PC-3 (cell line): ENCODE results near the gene ST6GALNAC4. TPM values are rescaled to one million over a fixed set of nuclear protein-coding genes. Genes with fewer than 3 reads are reported as not detected.
A peak's percentile ranks its signal among the peaks of the same experiment; 100 is the strongest.

Source experiments
- ATAC-seq: fragments of 200-7000 bp; cut with Tn5 transposase; 2 replicates; pipeline ENCODE4 v1.9.1; 2020; ENCODE audit warnings: mild to moderate bottlenecking, moderate library complexity
- BruUV-seq: library from RNA; stranded (reverse); fragments of 400-500 nt; replicated peaks from 2 replicates; lab custom pipeline; 2021; lab: Mats Ljungman, UMichigan
- CTCF ChIA-PET: fragments of 300-600 bp; sonication (Branson Sonifier 250); formaldehyde crosslinking; loops from one replicate; lab custom pipeline; 2022; ENCODE audit warnings: antibody characterized with exemption; lab: Charles Lee
- POLR2A ChIA-PET: fragments of 300-600 bp; sonication (Branson Sonifier 250); formaldehyde crosslinking; loops from one replicate; lab custom pipeline; 2022; ENCODE audit warnings: antibody characterized with exemption; ENCODE audit not compliant: unreplicated experiment; lab: Charles Lee
- DNase-seq: peaks from one replicate; pipeline ENCODE4 v3.0.0-alpha.2; 2015
- H2AFZ ChIP-seq: fragments of 300-600 bp; sonication (generic); 2 replicates; pipeline ENCODE4 v1.6.0; 2016; ENCODE audit warnings: antibody characterized with exemption, low read length
- H3F3A ChIP-seq: fragments of 300-600 bp; sonication (generic); one replicate; pipeline ENCODE4 v1.6.0; 2017; ENCODE audit warnings: antibody characterized with exemption, low read length, control low read depth, mild to moderate bottlenecking; ENCODE audit not compliant: unreplicated experiment
- H3K27ac ChIP-seq: fragments of 300-600 bp; sonication (generic); 2 replicates; pipeline ENCODE4 v1.5.1; 2016; ENCODE audit warnings: mild to moderate bottlenecking, low read length
- H3K27me3 ChIP-seq: fragments of 300-600 bp; sonication (generic); 2 replicates; pipeline ENCODE4 v1.6.1; 2016; ENCODE audit warnings: low read length, mixed read lengths
- H3K36me3 ChIP-seq: fragments of 300-600 bp; sonication (generic); 2 replicates; pipeline ENCODE4 v1.6.1; 2016; ENCODE audit warnings: low read depth, mixed run types, low read length, mixed read lengths
- H3K4me1 ChIP-seq: fragments of 300-600 bp; sonication (generic); 2 replicates; pipeline ENCODE4 v1.5.1; 2016; ENCODE audit warnings: low read length; ENCODE audit not compliant: insufficient read depth
- H3K4me2 ChIP-seq: fragments of 300-600 bp; sonication (generic); 2 replicates; pipeline ENCODE4 v1.6.0; 2016; ENCODE audit warnings: low read length
- H3K4me3 ChIP-seq: fragments of 300-600 bp; sonication (generic); 2 replicates; pipeline ENCODE4 v1.5.1; 2016; ENCODE audit warnings: mild to moderate bottlenecking, low read length, mixed read lengths
- H3K79me2 ChIP-seq: fragments of 300-600 bp; sonication (generic); 2 replicates; pipeline ENCODE4 v1.6.1; 2017; ENCODE audit warnings: low read length, mixed read lengths
- H3K9ac ChIP-seq: fragments of 300-600 bp; sonication (generic); 2 replicates; pipeline ENCODE4 v1.6.0; 2016; ENCODE audit warnings: mild to moderate bottlenecking, low read length
- H3K9me2 ChIP-seq: fragments of 300-600 bp; sonication (generic); replicated peaks from 2 replicates; pipeline ENCODE4 v1.6.1; 2016; ENCODE audit warnings: mixed run types, low read length, mixed read lengths
- H3K9me3 ChIP-seq: fragments of 300-600 bp; sonication (generic); 2 replicates; pipeline ENCODE4 v1.6.1; 2016; ENCODE audit warnings: low read length, mixed read lengths
- H4K20me1 ChIP-seq: fragments of 300-600 bp; sonication (generic); 2 replicates; pipeline ENCODE4 v1.6.1; 2016; ENCODE audit warnings: low read length, mixed read lengths
- CTCF ChIP-seq: fragments of 300-600 bp; sonication (generic); conservative IDR thresholded peaks from 2 replicates; pipeline ENCODE4 v1.5.1; 2017; ENCODE audit warnings: antibody characterized with exemption, low read depth, mild to moderate bottlenecking, low read length
- EZH2 ChIP-seq: fragments of 300-600 bp; sonication (generic); IDR thresholded peaks from one replicate; pipeline ENCODE4 v1.6.1; 2017; ENCODE audit warnings: antibody characterized with exemption, mild to moderate bottlenecking, low read length; ENCODE audit not compliant: unreplicated experiment
- EZH2phosphoT487 ChIP-seq: fragments of 300-600 bp; sonication (generic); IDR thresholded peaks from 2 replicates; pipeline ENCODE4 v1.6.1; 2018; ENCODE audit warnings: mild to moderate bottlenecking, antibody characterized with exemption, low read length, borderline replicate concordance
- intact Hi-C: fragments of 100-400 bp; cut with micrococcal nuclease; formaldehyde crosslinking; loops from 2 replicates; pipeline ENCODE4 v1.9.0; 2023
- total RNA-seq: library from RNA; depleted of rRNA; stranded (reverse); fragments of >200 nt; gene quantifications from 2 replicates; pipeline ENCODE4 v1.2.3, GENCODE V29; 2014

Gene ST6GALNAC4
- total RNA-seq, 1 experiment from 2014 or later, result 26.9 TPM

- Histone ChIP-seq H3K27me3 (no peaks in the 10 kb centered on the region), H3F3A (no peaks in the 10 kb centered on the region), H3K27ac (no peak overlapping the region), H3K9ac (no peak overlapping the region), H3K9me3 (no peaks in the 10 kb centered on the region), H4K20me1 (no peaks in the 10 kb centered on the region), H3K36me3 (no peaks in the 10 kb centered on the region), H3K9me2 (no peaks in the 10 kb centered on the region), H3K4me1 (peaks cover 27% of the 10 kb centered on the region), H3K4me3 (no peak overlapping the region), H3K4me2 (peak overlapping the region; percentile 80; the same call in 1 of the 2 replicates), H2AFZ (no peak overlapping the region; the same call in 1 of the 2 replicates), H3K79me2 (no peaks in the 10 kb centered on the region)
- CTCF ChIA-PET, result interaction anchor here (0.6 kb wide), 1 partner anchor 154 kb away, joined by 4 read pairs; no protein-coding TSS in a partner anchor
- DNase-seq (no peak), ATAC-seq (no peak)
- POLR2A ChIA-PET, result no interaction called here
- no peak for TF ChIP-seq CTCF
- no peak for TF ChIP-seq EZH2
- TF ChIP-seq EZH2phosphoT487, result no peak
- BruUV-seq, result no TSS peak
- intact Hi-C loops, result no loop called here
Measured at GRCh38 chr9:127928676-127929624, 12.1 kb upstream of the ST6GALNAC4 start.

GRCh38 chr9:127927988-127928675, 11.3 kb upstream of the ST6GALNAC4 start:
- peak overlapping the region; percentile 48; the same call in 1 of the 2 replicates for H2AFZ ChIP-seq
- no peaks in the 10 kb centered on the region for H3K9me3 ChIP-seq
- H3F3A ChIP-seq, result no peaks in the 10 kb centered on the region
- 0 out of 2 replicates have a peak overlapping the region, but pooled peaks have one; percentile 14 for H3K9ac ChIP-seq
- H3K9me2 ChIP-seq, result no peaks in the 10 kb centered on the region
- H3K36me3 ChIP-seq, result no peaks in the 10 kb centered on the region
- no peaks in the 10 kb centered on the region for H3K27me3 ChIP-seq
- no TSS peak for BruUV-seq
- H3K4me3 ChIP-seq, result peak overlapping the region; percentile 52; the same call in 1 of the 2 replicates
- intact Hi-C loops, result no loop called here
- H3K4me2 ChIP-seq, result peak overlapping the region; percentile 80
- no peak for TF ChIP-seq CTCF
- TF ChIP-seq EZH2, result no peak
- TF ChIP-seq EZH2phosphoT487, result no peak
- H3K79me2 ChIP-seq, result no peaks in the 10 kb centered on the region
- H3K27ac ChIP-seq, result no peak overlapping the region; the same call in 1 of the 2 replicates
- DNase-seq (peak; percentile 30), ATAC-seq (peak; percentile 57)
- no peaks in the 10 kb centered on the region for H4K20me1 ChIP-seq
- peaks cover 35% of the 10 kb centered on the region for H3K4me1 ChIP-seq
- ChIA-PET CTCF (no interaction called here), POLR2A (interaction anchor here (0.6 kb wide), 1 partner anchor 11 kb away, joined by 11 read pairs; the partner anchor contains the start of gene ST6GALNAC4)
